PC-3 (cell line): Measurements from ENCODE around the gene SPINK9. TPM values are rescaled to one million over a fixed set of nuclear protein-coding genes. Genes with fewer than 3 reads are reported as not detected.

Source experiments
- ATAC-seq: fragments of 200-7000 bp; cut with Tn5 transposase; 2 replicates; pipeline ENCODE4 v1.9.1; 2020; ENCODE audit warnings: mild to moderate bottlenecking, moderate library complexity
- BruUV-seq: library from RNA; stranded (reverse); fragments of 400-500 nt; replicated peaks from 2 replicates; lab custom pipeline; 2021; lab: Mats Ljungman, UMichigan
- CTCF ChIA-PET: fragments of 300-600 bp; sonication (Branson Sonifier 250); formaldehyde crosslinking; loops from one replicate; lab custom pipeline; 2022; ENCODE audit warnings: antibody characterized with exemption; lab: Charles Lee
- POLR2A ChIA-PET: fragments of 300-600 bp; sonication (Branson Sonifier 250); formaldehyde crosslinking; loops from one replicate; lab custom pipeline; 2022; ENCODE audit warnings: antibody characterized with exemption; ENCODE audit not compliant: unreplicated experiment; lab: Charles Lee
- DNase-seq: peaks from one replicate; pipeline ENCODE4 v3.0.0-alpha.2; 2015
- H2AFZ ChIP-seq: fragments of 300-600 bp; sonication (generic); 2 replicates; pipeline ENCODE4 v1.6.0; 2016; ENCODE audit warnings: antibody characterized with exemption, low read length
- H3F3A ChIP-seq: fragments of 300-600 bp; sonication (generic); one replicate; pipeline ENCODE4 v1.6.0; 2017; ENCODE audit warnings: antibody characterized with exemption, low read length, control low read depth, mild to moderate bottlenecking; ENCODE audit not compliant: unreplicated experiment
- H3K27ac ChIP-seq: fragments of 300-600 bp; sonication (generic); 2 replicates; pipeline ENCODE4 v1.5.1; 2016; ENCODE audit warnings: mild to moderate bottlenecking, low read length
- H3K27me3 ChIP-seq: fragments of 300-600 bp; sonication (generic); 2 replicates; pipeline ENCODE4 v1.6.1; 2016; ENCODE audit warnings: low read length, mixed read lengths
- H3K36me3 ChIP-seq: fragments of 300-600 bp; sonication (generic); 2 replicates; pipeline ENCODE4 v1.6.1; 2016; ENCODE audit warnings: low read depth, mixed run types, low read length, mixed read lengths
- H3K4me1 ChIP-seq: fragments of 300-600 bp; sonication (generic); 2 replicates; pipeline ENCODE4 v1.5.1; 2016; ENCODE audit warnings: low read length; ENCODE audit not compliant: insufficient read depth
- H3K4me2 ChIP-seq: fragments of 300-600 bp; sonication (generic); 2 replicates; pipeline ENCODE4 v1.6.0; 2016; ENCODE audit warnings: low read length
- H3K4me3 ChIP-seq: fragments of 300-600 bp; sonication (generic); 2 replicates; pipeline ENCODE4 v1.5.1; 2016; ENCODE audit warnings: mild to moderate bottlenecking, low read length, mixed read lengths
- H3K79me2 ChIP-seq: fragments of 300-600 bp; sonication (generic); 2 replicates; pipeline ENCODE4 v1.6.1; 2017; ENCODE audit warnings: low read length, mixed read lengths
- H3K9ac ChIP-seq: fragments of 300-600 bp; sonication (generic); 2 replicates; pipeline ENCODE4 v1.6.0; 2016; ENCODE audit warnings: mild to moderate bottlenecking, low read length
- H3K9me2 ChIP-seq: fragments of 300-600 bp; sonication (generic); replicated peaks from 2 replicates; pipeline ENCODE4 v1.6.1; 2016; ENCODE audit warnings: mixed run types, low read length, mixed read lengths
- H3K9me3 ChIP-seq: fragments of 300-600 bp; sonication (generic); 2 replicates; pipeline ENCODE4 v1.6.1; 2016; ENCODE audit warnings: low read length, mixed read lengths
- H4K20me1 ChIP-seq: fragments of 300-600 bp; sonication (generic); 2 replicates; pipeline ENCODE4 v1.6.1; 2016; ENCODE audit warnings: low read length, mixed read lengths
- EZH2 ChIP-seq: fragments of 300-600 bp; sonication (generic); IDR thresholded peaks from one replicate; pipeline ENCODE4 v1.6.1; 2017; ENCODE audit warnings: antibody characterized with exemption, mild to moderate bottlenecking, low read length; ENCODE audit not compliant: unreplicated experiment
- EZH2phosphoT487 ChIP-seq: fragments of 300-600 bp; sonication (generic); IDR thresholded peaks from 2 replicates; pipeline ENCODE4 v1.6.1; 2018; ENCODE audit warnings: mild to moderate bottlenecking, antibody characterized with exemption, low read length, borderline replicate concordance
- intact Hi-C: fragments of 100-400 bp; cut with micrococcal nuclease; formaldehyde crosslinking; loops from 2 replicates; pipeline ENCODE4 v1.9.0; 2023
- total RNA-seq: library from RNA; depleted of rRNA; stranded (reverse); fragments of >200 nt; gene quantifications from 2 replicates; pipeline ENCODE4 v1.2.3, GENCODE V29; 2014; rRNA removed
- TF ChIP-seq, protein P1 (sequence below): fragments of 300-600 bp; sonication (generic); conservative IDR thresholded peaks from 2 replicates; pipeline ENCODE4 v1.5.1; 2017; ENCODE audit warnings: antibody characterized with exemption, low read depth, mild to moderate bottlenecking, low read length

The SPINK9 gene
- total RNA-seq, 1 experiment from 2014 or later: not detected

- Histone ChIP-seq H3K36me3 (peaks cover 2% of the 10 kb centered on the region; the same call in 1 of the 2 replicates), H3K27me3 (no peaks in the 10 kb centered on the region), H3K27ac (no peak overlapping the region), H3K9ac (no peak overlapping the region), H3K9me2 (no peaks in the 10 kb centered on the region), H3K9me3 (no peaks in the 10 kb centered on the region), H3K79me2 (peaks cover 90% of the 10 kb centered on the region), H2AFZ (no peak overlapping the region), H4K20me1 (no peaks in the 10 kb centered on the region), H3F3A (no peaks in the 10 kb centered on the region), H3K4me1 (peaks cover 33% of the 10 kb centered on the region), H3K4me2 (no peak overlapping the region), H3K4me3 (no peak overlapping the region)
- TF ChIP-seq EZH2 (no peak), EZH2phosphoT487 (no peak)
- TF ChIP-seq, protein P1, sequence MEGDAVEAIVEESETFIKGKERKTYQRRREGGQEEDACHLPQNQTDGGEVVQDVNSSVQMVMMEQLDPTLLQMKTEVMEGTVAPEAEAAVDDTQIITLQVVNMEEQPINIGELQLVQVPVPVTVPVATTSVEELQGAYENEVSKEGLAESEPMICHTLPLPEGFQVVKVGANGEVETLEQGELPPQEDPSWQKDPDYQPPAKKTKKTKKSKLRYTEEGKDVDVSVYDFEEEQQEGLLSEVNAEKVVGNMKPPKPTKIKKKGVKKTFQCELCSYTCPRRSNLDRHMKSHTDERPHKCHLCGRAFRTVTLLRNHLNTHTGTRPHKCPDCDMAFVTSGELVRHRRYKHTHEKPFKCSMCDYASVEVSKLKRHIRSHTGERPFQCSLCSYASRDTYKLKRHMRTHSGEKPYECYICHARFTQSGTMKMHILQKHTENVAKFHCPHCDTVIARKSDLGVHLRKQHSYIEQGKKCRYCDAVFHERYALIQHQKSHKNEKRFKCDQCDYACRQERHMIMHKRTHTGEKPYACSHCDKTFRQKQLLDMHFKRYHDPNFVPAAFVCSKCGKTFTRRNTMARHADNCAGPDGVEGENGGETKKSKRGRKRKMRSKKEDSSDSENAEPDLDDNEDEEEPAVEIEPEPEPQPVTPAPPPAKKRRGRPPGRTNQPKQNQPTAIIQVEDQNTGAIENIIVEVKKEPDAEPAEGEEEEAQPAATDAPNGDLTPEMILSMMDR: no peak
- ATAC-seq: no peak
- no peak for DNase-seq
- ChIA-PET POLR2A (no interaction called here), CTCF (no interaction called here)
- intact Hi-C loops: no loop called here
- BruUV-seq: no TSS peak
Measured at GRCh38 chr5:148387325-148387724, 52.0 kb downstream of the SPINK9 start.

DNA sequence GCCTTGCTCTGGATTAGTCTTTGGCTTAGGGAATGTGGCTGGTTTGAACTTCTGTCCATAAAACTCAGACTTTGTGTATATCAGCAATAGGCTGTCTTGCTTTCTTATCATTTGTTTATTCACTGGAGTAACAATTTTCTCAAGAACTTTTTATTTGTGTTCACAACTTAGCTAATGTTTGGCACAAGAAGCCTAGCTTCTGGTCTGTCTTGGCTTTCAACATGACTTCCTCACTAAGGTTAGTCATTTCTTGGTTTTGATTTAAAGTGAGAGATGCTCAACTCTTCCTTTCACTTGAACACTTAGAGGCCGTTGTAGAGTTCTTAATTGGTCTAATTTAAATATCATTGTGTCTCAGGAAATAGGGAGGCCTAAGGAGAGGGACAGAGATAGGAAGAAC is 53.3 kb downstream of the SPINK9 start:
- no peak overlapping the region for H3K4me3 ChIP-seq
- no peak overlapping the region for H3K27ac ChIP-seq
- intact Hi-C loops: no loop called here
- H3K9ac ChIP-seq: no peak overlapping the region
- POLR2A ChIA-PET: no interaction called here
- H3K4me1 ChIP-seq: peaks cover 24% of the 10 kb centered on the region
- H3K36me3 ChIP-seq: peaks cover 2% of the 10 kb centered on the region; the same call in 1 of the 2 replicates
- H3K9me3 ChIP-seq: no peaks in the 10 kb centered on the region
- H3K4me2 ChIP-seq: no peak overlapping the region
- ATAC-seq (no peak), DNase-seq (no peak)
- TF ChIP-seq EZH2phosphoT487 (no peak), EZH2 (no peak)
- TF ChIP-seq, protein P1: no peak
- CTCF ChIA-PET: no interaction called here
- no peaks in the 10 kb centered on the region for H3K27me3 ChIP-seq
- H3K79me2 ChIP-seq: peaks cover 96% of the 10 kb centered on the region
- 0 out of 2 replicates have a peak, but pooled peaks cover 3% of the 10 kb centered on the region for H4K20me1 ChIP-seq
- no peaks in the 10 kb centered on the region for H3K9me2 ChIP-seq
- BruUV-seq: no TSS peak
- H3F3A ChIP-seq: no peaks in the 10 kb centered on the region
- H2AFZ ChIP-seq: no peak overlapping the region

Other genes with a start within 250 kb of the SPINK9 start
- not detected in 2 replicates for gene SPINK14, start 167.0 kb upstream of the SPINK9 start, total RNA-seq
- gene SPINK6, start 132.5 kb upstream of the SPINK9 start, total RNA-seq: not detected in 2 replicates
- not detected in 2 replicates for gene MARCOL, start 97.0 kb upstream of the SPINK9 start, total RNA-seq
- gene SPINK13, start 66.8 kb upstream of the SPINK9 start, total RNA-seq: 3.0 TPM in 1 of 2 replicates, not detected in the other
- gene SPINK7, start 23.1 kb upstream of the SPINK9 start, total RNA-seq: 0.15 TPM in 1 of 2 replicates, not detected in the other
- gene FBXO38, start 48.4 kb downstream of the SPINK9 start, total RNA-seq: 42.7 and 52.3 TPM in 2 replicates